Inferior parietal cortex (tissue), 1 donor: ENCODE measurements around the gene VMP1.
"Not testable (repeated sequence)": the region's sequence is repeated elsewhere in the genome, so short reads cannot be mapped to it uniquely, and the experiment has no call there.

Experiments
- DNase-seq: peaks from one replicate; pipeline ENCODE4 v3.0.0-alpha.2; 2016; ENCODE audit errors: extremely low spot score

VMP1 gene

DNA sequence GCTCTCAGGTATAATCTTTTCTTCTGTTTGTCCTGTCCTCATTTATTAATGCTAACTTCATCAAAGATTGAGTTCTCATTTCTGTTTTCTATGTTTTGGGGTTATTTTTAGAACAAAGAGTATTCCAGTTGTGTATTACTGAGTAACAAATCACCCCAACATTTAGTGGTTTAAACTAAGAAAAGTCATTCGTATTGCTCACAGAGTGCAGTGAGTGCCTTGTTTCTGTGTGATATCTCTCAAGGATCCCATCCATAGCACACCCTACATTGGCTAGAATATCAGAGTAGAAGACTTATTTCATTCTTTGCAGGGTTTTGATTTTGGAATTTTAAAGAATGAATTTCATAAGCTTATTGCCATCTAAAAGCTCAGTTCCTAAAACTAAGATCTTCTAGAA is 72.1 kb downstream of the VMP1 start:
- no peak for DNase-seq

DNA sequence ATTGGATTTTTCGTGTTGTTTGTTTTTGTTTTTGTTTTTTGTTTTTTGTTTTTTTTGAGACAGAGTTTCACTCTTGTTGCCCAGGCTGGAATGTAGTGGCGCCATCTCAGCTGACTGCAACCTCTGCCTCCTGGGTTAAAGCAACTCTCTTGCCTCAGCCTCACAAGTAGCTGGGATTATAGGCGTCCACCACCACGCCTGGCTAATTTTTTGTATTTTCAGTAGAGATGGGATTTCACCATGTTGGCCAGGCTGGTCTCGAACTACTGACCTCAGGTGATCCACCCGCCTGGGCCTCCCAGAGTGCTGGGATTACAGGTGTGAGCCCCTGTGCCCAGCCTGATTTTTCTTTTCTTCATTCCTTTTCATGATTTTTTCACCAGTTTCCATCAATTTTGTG is 73.1 kb downstream of the VMP1 start:
- not testable (repeated sequence) for DNase-seq

- DNase-seq = no peak
Measured at GRCh38 chr17:59783221-59784047, 76.0 kb downstream of the VMP1 start.

DNA sequence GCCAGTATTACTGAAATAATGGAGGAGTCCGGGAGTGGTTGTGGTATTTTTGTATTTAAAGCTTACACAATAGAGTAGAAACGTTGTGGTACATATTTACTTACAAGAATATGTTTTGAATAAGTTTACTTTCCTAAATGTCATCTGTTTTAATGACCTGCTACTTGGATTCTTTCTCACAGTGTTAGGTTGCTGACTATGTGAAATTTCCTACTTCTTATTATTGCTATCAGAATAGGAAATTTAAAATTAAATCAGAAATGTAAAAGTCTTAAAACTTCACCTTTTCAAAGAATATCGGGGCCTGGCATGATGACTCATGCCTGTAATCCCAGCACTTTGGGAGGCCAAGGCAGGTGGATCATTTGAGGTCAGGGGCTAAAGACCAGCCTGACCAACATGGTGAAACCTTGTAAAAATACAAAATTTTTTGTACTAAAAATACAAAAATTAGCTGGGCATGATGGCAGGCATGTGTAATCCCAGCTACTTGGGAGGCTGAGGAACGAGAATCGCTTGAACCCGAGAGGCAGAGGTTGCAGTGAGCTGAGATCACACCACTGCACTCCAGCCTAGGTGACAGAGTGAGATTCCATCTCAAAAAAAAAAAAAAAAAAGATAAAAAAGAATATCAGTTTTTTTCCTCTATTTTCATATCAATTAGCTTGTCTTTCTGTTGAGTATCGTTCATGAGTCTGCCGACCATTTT is 77.8 kb downstream of the VMP1 start:
- DNase-seq = no peak

GRCh38 chr17:59786213-59786535 is 78.7 kb downstream of the VMP1 start:
- DNase-seq = no peak

DNA sequence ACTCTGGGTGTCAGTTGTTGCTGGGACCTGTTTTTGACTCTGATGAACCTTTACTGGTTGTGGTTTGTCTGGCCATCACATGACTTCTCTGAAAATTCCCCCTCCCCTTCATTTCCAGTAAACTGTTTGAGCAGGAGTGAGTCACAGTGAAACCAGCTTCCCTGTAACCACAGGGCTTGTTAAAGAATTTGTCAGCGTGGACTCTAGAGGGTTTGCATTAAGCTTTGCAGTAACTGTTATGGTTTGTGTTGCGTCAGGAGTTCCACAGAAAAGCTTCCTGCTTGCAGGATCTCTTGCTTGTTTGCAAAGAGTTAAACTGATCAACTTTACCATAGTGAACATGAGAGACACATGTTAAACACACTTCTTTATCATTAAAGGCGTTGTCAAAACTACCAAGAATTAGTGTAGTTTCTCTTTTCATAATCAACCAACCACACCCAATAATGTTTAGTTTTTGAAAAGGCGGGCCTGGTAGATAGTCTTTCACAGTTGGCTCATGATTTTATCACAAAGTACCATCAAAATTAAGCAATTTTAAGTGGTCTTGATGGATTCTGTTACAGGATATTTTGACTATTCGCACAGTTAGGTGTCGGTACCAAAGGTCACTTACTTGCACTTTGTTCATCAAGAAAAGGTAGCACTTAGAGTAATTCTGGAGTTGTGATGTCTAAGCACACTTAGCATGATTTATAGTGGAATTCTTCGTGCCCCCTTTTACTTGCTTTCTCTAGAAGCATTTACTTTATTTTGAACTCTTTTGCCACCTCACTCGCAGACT is 79.3 kb downstream of the VMP1 start:
- DNase-seq = peak; percentile 56

GRCh38 chr17:59789849-59790248 is 82.4 kb downstream of the VMP1 start:
- DNase-seq = not testable (repeated sequence)

DNA sequence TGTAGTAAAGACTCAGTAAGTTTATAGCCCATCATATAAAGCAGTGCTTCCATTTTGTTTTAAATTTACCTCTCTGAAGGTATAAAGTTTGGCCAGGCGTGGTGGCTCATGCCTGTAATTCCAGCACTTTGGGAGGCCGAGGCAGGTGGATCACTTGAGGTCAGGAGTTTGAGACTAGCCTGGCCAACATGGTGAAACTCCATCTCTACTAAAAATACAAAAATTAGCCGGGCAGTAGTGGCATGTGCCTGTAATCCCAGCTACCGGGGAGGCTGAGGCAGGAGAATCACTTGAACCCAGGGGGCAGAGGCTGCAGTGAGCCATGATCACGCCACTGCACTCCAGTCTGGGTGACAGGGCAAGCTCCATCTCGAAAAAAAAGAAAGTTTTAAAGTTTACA is 83.0 kb downstream of the VMP1 start:
- DNase-seq = not testable (repeated sequence)

GRCh38 chr17:59790910-59791309 is 83.5 kb downstream of the VMP1 start:
- no peak for DNase-seq

DNA sequence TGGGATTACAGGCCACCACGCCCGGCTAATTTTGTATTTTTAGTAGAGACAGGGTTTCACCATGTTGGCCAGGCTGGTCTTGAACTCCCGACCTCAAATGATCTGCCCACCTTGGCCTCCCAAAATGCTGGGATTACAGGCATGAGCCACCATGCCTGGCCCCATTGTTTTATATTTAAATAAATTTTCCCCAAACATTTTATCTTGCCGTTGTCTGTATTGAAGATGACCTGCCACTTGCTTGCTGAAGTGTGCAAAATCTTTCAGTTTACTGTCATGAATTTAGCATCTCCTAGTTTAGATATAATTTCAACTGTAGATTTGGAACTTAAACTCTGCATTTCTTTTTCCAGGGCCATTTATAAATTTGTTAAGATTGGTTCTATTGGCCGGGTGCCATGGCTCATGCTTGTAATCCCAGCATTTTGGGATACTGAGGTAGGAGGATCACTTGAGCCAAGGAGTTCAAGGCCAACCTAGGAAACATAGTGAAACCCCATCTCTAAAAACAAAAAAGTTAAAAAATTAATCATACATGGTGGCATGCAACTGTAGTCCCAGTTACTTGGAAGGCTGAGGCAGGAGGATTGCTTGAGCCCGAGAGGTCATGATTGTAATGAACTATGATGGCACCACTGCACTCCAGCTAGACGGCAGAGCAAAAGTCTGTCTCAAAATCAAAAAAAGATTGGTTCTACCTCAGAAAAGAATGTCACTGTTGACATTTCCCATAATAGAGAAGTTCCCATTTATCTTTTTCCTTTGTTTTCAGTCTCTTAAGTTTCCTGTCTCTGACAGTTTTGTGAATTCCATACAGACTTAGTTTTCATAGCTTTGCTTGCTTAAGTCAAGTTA is 84.4 kb downstream of the VMP1 start:
- DNase-seq = no peak

DNA sequence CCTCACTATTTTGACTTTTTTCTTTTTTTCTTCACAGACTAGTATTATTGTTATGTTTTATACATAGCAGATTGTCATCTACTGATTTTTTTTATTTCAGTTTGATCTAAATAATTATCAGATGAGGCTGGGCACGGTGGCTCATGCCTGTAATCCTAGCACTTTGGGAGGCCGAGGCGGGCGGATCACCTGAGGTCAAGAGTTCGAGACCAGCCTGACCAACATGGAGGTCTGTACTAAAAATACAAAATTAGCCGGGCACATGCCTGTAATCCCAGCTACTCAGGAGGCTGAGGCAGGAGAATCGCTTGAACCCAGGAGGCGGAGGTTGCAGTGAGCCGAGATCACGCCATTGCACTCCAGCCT is 85.0 kb downstream of the VMP1 start:
- not testable (repeated sequence) for DNase-seq

- no peak for DNase-seq
Measured at GRCh38 chr17:59793205-59793604, 85.8 kb downstream of the VMP1 start.

DNA sequence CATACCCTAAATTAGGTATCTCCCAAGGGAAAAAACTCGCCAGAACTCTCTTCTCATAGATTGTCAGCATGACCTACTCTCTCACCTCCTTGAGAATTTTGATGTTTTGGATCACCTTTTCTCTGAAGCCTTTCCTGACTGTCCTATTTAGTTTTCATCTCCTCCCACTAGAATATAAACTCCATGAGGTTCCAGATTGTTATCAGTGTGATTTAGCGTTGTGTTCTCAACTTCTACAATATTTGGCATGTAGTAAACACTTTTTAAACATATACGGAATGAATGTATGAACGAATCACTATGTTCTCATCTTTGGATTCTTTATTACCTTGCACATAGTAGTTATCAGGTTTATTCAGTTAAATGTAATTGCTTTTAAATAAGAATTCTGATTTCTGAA is 88.7 kb downstream of the VMP1 start:
- DNase-seq = no peak

DNA sequence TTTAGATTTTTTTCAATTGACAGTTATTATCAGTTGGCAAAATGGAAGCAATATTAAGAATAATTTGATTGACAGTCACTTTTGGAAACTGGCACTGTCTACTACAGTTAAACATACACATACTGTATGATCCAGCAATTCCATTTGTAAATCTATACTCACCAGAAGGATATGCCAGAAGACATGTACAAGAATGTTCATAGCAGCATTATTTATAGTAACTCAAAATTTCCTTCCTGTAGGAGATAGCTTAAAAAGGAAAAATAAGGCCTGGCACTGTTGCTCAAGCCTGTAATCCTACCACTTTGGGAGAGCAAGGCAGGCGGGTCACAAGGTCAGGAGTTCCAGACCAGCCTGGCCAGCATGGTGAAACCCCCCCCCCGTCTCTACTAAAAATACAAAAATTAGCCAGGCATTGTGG is 89.3 kb downstream of the VMP1 start:
- no peak for DNase-seq

GRCh38 chr17:59798111-59798510 is 90.7 kb downstream of the VMP1 start:
- no peak for DNase-seq

DNA sequence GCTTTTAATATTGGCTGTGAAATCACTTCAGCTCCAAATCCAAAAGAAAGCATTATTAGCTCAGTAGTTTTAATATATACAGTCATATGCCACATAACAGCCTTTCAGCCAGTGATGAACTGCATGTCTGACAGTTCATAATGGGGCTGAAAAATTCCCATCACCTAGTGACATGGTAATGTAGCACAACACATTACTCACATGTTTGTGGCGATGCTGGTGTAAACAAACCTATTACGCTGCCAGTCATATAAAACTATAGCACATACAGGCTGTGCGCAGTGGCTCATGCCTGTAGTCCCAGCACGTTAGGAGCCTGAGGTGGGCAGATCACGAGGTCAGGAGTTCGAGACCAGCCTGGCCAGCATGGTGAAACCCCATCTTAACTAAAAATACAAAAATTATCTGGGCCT is 93.1 kb downstream of the VMP1 start:
- no peak for DNase-seq

DNA sequence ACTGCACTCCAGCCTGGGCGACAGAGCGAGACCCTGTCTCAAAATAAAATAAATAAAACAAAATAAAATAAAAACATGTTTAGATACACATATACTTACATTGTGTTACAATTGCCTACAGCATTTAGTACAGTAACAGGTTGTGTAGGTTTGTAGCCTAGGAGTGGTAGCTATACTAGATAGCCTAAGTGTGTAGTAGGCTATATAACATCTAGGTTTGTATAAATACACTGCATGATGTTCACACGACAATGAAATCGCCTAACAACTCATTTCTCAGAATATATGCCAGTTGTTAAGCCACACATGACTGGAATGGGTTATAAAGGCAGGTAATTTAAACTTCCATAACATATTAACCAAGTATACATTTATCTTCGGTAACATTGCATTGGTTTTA is 94.7 kb downstream of the VMP1 start:
- DNase-seq = no peak

GRCh38 chr17:59804901-59805465 is 97.5 kb downstream of the VMP1 start:
- peak; percentile 42 for DNase-seq

DNA sequence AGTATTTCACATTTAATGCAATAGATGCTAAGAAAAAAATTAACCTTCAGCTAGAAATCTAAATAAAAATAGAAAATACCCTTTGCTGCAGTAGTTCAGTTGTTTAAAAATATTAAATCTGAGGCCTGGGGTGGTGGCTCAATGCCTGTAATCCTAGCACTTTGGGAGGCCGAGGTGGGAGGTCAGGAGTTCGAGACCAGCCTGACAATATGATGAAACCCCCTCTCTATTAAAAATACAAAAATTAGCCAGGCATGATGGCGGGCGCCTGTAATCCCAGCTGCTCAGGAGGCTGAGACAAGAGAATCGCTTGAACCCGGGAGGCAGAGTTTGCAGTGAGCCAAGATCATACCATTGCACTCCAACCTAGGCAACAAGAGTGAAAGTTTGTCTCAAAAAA is 98.9 kb downstream of the VMP1 start:
- DNase-seq = not testable (repeated sequence)

DNA sequence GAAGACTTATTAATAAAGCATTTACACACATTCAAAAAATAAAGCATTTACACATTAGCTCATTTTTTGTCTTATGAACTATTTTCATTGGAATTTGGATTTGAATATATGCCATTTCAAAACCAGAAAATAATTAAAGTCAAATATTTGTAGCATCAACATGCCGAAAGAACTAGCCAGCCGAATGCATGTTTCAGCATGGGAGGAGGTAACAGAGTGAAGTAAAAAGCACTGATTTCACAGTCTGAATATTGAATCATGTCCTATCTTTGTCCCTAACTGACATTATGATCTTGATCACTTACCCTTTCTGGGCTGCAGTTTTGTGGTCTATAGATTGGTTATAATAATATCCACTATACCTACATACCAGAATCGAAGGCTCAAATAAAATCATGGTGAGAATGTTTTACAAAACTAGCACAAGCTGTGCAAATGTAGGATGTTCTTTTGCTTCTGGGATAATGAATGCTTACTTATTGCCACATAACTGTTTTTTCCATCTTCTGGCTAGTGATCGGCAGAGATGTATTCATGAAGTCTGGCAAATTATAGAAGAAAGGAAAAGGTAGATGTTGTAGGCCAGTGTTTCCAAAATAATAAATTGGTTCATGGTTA is 100.5 kb downstream of the VMP1 start:
- DNase-seq = peak; percentile 18

DNA sequence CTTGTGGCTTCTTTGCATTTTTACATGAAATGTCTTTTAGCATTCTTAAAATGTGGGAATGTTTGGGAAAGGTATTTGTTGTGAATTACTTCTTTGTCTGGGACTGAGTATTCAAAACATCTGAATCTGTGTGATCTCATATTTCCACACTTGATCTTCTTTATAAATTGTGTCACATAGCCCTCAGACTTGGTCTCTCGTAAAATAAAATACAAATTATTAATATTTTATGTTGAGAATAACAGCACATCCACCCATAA is 103.4 kb downstream of the VMP1 start:
- DNase-seq = no peak
